ENCODE data around the gene ZSWIM5. TPM values are rescaled to one million over a fixed set of nuclear protein-coding genes. Genes with fewer than 3 reads are reported as not detected.

The ZSWIM5 gene
- total and polyA plus RNA-seq, 9 of the 15 experiments (the other 6 are each of a cell fraction or from before 2014, with no cell fraction given), result under 0.01 to 0.07 (median 0.03) TPM; not detected in 3

DNA sequence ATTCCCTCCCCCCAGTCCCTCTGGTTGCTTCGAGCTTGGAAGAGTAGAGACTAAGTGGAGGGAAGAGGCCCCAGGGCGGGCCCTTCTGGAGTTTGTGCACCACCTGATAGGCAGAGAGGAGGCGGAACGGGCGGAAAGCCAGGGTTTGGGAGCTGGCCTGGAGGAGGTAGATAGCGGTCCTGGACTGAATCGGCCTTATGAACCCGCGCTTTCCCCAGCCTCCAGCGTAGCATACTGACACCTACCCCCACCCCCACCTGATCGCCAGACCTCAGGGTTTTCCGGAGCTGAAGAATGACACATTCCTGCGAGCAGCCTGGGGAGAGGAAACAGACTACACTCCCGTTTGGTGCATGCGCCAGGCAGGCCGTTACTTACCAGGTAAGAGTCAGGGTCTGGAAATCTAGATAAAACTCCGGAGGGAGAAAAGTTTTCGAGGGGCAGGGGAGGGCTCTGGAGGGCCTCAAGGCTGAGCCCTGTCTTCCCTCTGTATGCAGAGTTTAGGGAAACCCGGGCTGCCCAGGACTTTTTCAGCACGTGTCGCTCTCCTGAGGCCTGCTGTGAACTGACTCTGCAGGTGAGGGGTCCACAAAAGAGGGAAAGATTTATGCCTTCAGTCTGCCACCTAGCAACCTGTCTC, 193.6 kb downstream of the ZSWIM5 start (continued):
- TF ChIP-seq, protein P1, sequence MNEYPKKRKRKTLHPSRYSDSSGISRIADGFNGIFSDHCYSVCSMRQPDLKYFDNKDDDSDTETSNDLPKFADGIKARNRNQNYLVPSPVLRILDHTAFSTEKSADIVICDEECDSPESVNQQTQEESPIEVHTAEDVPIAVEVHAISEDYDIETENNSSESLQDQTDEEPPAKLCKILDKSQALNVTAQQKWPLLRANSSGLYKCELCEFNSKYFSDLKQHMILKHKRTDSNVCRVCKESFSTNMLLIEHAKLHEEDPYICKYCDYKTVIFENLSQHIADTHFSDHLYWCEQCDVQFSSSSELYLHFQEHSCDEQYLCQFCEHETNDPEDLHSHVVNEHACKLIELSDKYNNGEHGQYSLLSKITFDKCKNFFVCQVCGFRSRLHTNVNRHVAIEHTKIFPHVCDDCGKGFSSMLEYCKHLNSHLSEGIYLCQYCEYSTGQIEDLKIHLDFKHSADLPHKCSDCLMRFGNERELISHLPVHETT (CRISPR knock-in tag; conservative IDR thresholded peaks at IDR 0.05 in 1 of 2, IDR thresholded peaks at IDR 0.05 in 1 of 2), result peak in 1 of 2 experiments; percentile 88; a peak in 2 of 4 replicates
- TF ChIP-seq EWSR1 (IDR thresholded peaks at IDR 0.05; ENCODE audit: borderline replicate concordance, low read depth, partially characterized antibody) (no peak), ZNF707 (CRISPR knock-in tag; conservative IDR thresholded peaks at IDR 0.05) (0 out of 2 replicates have a peak, but pooled peaks have one; percentile 11), ZNF668 (CRISPR knock-in tag; IDR thresholded peaks at IDR 0.05) (peak; percentile 71; the same call in 1 of the 2 replicates), NR1H2 (CRISPR knock-in tag; IDR thresholded peaks at IDR 0.05) (0 out of 2 replicates have a peak, but pooled peaks have one; percentile 78), CXXC5 (CRISPR knock-in tag; IDR thresholded peaks at IDR 0.05) (peak; percentile 91), CTBP1 (IDR thresholded peaks at IDR 0.05; ENCODE audit: borderline replicate concordance) (peak; percentile 84), SPI1 (IDR thresholded peaks at IDR 0.05; ENCODE audit: borderline replicate concordance, low read depth, low read length) (0 out of 2 replicates have a peak, but pooled peaks have one; percentile 32), ZNF57 (CRISPR knock-in tag; IDR thresholded peaks at IDR 0.05) (no peak), DACH1 (IDR thresholded peaks at IDR 0.05; ENCODE audit: partially characterized antibody) (peak; percentile 67), ZNF696 (CRISPR knock-in tag; conservative IDR thresholded peaks at IDR 0.05) (no peak), TAL1 (IDR thresholded peaks at IDR 0.05) (peak; percentile 98), ZNF175 (CRISPR knock-in tag; IDR thresholded peaks at IDR 0.05; ENCODE audit: low read depth) (peak; percentile 90), ZNF41 (CRISPR knock-in tag; conservative IDR thresholded peaks at IDR 0.05) (0 out of 2 replicates have a peak, but pooled peaks have one; percentile 7), ARID2 (IDR thresholded peaks at IDR 0.05) (no peak)
- TF ChIP-seq, protein P2, sequence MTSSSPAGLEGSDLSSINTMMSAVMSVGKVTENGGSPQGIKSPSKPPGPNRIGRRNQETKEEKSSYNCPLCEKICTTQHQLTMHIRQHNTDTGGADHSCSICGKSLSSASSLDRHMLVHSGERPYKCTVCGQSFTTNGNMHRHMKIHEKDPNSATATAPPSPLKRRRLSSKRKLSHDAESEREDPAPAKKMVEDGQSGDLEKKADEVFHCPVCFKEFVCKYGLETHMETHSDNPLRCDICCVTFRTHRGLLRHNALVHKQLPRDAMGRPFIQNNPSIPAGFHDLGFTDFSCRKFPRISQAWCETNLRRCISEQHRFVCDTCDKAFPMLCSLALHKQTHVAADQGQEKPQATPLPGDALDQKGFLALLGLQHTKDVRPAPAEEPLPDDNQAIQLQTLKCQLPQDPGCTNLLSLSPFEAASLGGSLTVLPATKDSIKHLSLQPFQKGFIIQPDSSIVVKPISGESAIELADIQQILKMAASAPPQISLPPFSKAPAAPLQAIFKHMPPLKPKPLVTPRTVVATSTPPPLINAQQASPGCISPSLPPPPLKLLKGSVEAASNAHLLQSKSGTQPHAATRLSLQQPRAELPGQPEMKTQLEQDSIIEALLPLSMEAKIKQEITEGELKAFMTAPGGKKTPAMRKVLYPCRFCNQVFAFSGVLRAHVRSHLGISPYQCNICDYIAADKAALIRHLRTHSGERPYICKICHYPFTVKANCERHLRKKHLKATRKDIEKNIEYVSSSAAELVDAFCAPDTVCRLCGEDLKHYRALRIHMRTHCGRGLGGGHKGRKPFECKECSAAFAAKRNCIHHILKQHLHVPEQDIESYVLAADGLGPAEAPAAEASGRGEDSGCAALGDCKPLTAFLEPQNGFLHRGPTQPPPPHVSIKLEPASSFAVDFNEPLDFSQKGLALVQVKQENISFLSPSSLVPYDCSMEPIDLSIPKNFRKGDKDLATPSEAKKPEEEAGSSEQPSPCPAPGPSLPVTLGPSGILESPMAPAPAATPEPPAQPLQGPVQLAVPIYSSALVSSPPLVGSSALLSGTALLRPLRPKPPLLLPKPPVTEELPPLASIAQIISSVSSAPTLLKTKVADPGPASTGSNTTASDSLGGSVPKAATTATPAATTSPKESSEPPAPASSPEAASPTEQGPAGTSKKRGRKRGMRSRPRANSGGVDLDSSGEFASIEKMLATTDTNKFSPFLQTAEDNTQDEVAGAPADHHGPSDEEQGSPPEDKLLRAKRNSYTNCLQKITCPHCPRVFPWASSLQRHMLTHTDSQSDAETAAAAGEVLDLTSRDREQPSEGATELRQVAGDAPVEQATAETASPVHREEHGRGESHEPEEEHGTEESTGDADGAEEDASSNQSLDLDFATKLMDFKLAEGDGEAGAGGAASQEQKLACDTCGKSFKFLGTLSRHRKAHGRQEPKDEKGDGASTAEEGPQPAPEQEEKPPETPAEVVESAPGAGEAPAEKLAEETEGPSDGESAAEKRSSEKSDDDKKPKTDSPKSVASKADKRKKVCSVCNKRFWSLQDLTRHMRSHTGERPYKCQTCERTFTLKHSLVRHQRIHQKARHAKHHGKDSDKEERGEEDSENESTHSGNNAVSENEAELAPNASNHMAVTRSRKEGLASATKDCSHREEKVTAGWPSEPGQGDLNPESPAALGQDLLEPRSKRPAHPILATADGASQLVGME (CRISPR knock-in tag; IDR thresholded peaks at IDR 0.05), result no peak
- TF ChIP-seq, protein P3, sequence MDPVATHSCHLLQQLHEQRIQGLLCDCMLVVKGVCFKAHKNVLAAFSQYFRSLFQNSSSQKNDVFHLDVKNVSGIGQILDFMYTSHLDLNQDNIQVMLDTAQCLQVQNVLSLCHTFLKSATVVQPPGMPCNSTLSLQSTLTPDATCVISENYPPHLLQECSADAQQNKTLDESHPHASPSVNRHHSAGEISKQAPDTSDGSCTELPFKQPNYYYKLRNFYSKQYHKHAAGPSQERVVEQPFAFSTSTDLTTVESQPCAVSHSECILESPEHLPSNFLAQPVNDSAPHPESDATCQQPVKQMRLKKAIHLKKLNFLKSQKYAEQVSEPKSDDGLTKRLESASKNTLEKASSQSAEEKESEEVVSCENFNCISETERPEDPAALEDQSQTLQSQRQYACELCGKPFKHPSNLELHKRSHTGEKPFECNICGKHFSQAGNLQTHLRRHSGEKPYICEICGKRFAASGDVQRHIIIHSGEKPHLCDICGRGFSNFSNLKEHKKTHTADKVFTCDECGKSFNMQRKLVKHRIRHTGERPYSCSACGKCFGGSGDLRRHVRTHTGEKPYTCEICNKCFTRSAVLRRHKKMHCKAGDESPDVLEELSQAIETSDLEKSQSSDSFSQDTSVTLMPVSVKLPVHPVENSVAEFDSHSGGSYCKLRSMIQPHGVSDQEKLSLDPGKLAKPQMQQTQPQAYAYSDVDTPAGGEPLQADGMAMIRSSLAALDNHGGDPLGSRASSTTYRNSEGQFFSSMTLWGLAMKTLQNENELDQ (CRISPR knock-in tag; IDR thresholded peaks at IDR 0.05; ENCODE audit: borderline replicate concordance), result peak; percentile 4; the same call in 1 of the 2 replicates
